ENCODE measurements around the gene MAFF.
"Not testable (repeated sequence)": the region's sequence is repeated elsewhere in the genome, so short reads cannot be mapped to it uniquely, and the experiment has no call there.

- not testable (repeated sequence) for TF ChIP-seq CTCF, POLR2AphosphoS5 (IDR thresholded peaks at IDR 0.05)
Measured at GRCh38 chr22:38178605-38178937, 23.2 kb upstream of the MAFF start.
